PC-3 (cell line): ENCODE data around the gene PRORP. TPM values are rescaled to one million over a fixed set of nuclear protein-coding genes. Genes with fewer than 3 reads are reported as not detected.

Experiments used
- ATAC-seq: fragments of 200-7000 bp; cut with Tn5 transposase; 2 replicates; pipeline ENCODE4 v1.9.1; 2020; ENCODE audit warnings: mild to moderate bottlenecking, moderate library complexity
- BruUV-seq: library from RNA; stranded (reverse); fragments of 400-500 nt; replicated peaks from 2 replicates; lab custom pipeline; 2021; lab: Mats Ljungman, UMichigan
- CTCF ChIA-PET: fragments of 300-600 bp; sonication (Branson Sonifier 250); formaldehyde crosslinking; loops from one replicate; lab custom pipeline; 2022; ENCODE audit warnings: antibody characterized with exemption; lab: Charles Lee
- POLR2A ChIA-PET: fragments of 300-600 bp; sonication (Branson Sonifier 250); formaldehyde crosslinking; loops from one replicate; lab custom pipeline; 2022; ENCODE audit warnings: antibody characterized with exemption; ENCODE audit not compliant: unreplicated experiment; lab: Charles Lee
- DNase-seq: peaks from one replicate; pipeline ENCODE4 v3.0.0-alpha.2; 2015
- H2AFZ ChIP-seq: fragments of 300-600 bp; sonication (generic); 2 replicates; pipeline ENCODE4 v1.6.0; 2016; ENCODE audit warnings: antibody characterized with exemption, low read length
- H3F3A ChIP-seq: fragments of 300-600 bp; sonication (generic); one replicate; pipeline ENCODE4 v1.6.0; 2017; ENCODE audit warnings: antibody characterized with exemption, low read length, control low read depth, mild to moderate bottlenecking; ENCODE audit not compliant: unreplicated experiment
- H3K27ac ChIP-seq: fragments of 300-600 bp; sonication (generic); 2 replicates; pipeline ENCODE4 v1.5.1; 2016; ENCODE audit warnings: mild to moderate bottlenecking, low read length
- H3K27me3 ChIP-seq: fragments of 300-600 bp; sonication (generic); 2 replicates; pipeline ENCODE4 v1.6.1; 2016; ENCODE audit warnings: low read length, mixed read lengths
- H3K36me3 ChIP-seq: fragments of 300-600 bp; sonication (generic); 2 replicates; pipeline ENCODE4 v1.6.1; 2016; ENCODE audit warnings: low read depth, mixed run types, low read length, mixed read lengths
- H3K4me1 ChIP-seq: fragments of 300-600 bp; sonication (generic); 2 replicates; pipeline ENCODE4 v1.5.1; 2016; ENCODE audit warnings: low read length; ENCODE audit not compliant: insufficient read depth
- H3K4me2 ChIP-seq: fragments of 300-600 bp; sonication (generic); 2 replicates; pipeline ENCODE4 v1.6.0; 2016; ENCODE audit warnings: low read length
- H3K4me3 ChIP-seq: fragments of 300-600 bp; sonication (generic); 2 replicates; pipeline ENCODE4 v1.5.1; 2016; ENCODE audit warnings: mild to moderate bottlenecking, low read length, mixed read lengths
- H3K79me2 ChIP-seq: fragments of 300-600 bp; sonication (generic); 2 replicates; pipeline ENCODE4 v1.6.1; 2017; ENCODE audit warnings: low read length, mixed read lengths
- H3K9ac ChIP-seq: fragments of 300-600 bp; sonication (generic); 2 replicates; pipeline ENCODE4 v1.6.0; 2016; ENCODE audit warnings: mild to moderate bottlenecking, low read length
- H3K9me2 ChIP-seq: fragments of 300-600 bp; sonication (generic); replicated peaks from 2 replicates; pipeline ENCODE4 v1.6.1; 2016; ENCODE audit warnings: mixed run types, low read length, mixed read lengths
- H3K9me3 ChIP-seq: fragments of 300-600 bp; sonication (generic); 2 replicates; pipeline ENCODE4 v1.6.1; 2016; ENCODE audit warnings: low read length, mixed read lengths
- H4K20me1 ChIP-seq: fragments of 300-600 bp; sonication (generic); 2 replicates; pipeline ENCODE4 v1.6.1; 2016; ENCODE audit warnings: low read length, mixed read lengths
- CTCF ChIP-seq: fragments of 300-600 bp; sonication (generic); conservative IDR thresholded peaks from 2 replicates; pipeline ENCODE4 v1.5.1; 2017; ENCODE audit warnings: antibody characterized with exemption, low read depth, mild to moderate bottlenecking, low read length
- EZH2 ChIP-seq: fragments of 300-600 bp; sonication (generic); IDR thresholded peaks from one replicate; pipeline ENCODE4 v1.6.1; 2017; ENCODE audit warnings: antibody characterized with exemption, mild to moderate bottlenecking, low read length; ENCODE audit not compliant: unreplicated experiment
- EZH2phosphoT487 ChIP-seq: fragments of 300-600 bp; sonication (generic); IDR thresholded peaks from 2 replicates; pipeline ENCODE4 v1.6.1; 2018; ENCODE audit warnings: mild to moderate bottlenecking, antibody characterized with exemption, low read length, borderline replicate concordance
- intact Hi-C: fragments of 100-400 bp; cut with micrococcal nuclease; formaldehyde crosslinking; loops from 2 replicates; pipeline ENCODE4 v1.9.0; 2023
- total RNA-seq: library from RNA; depleted of rRNA; stranded (reverse); fragments of >200 nt; gene quantifications from 2 replicates; pipeline ENCODE4 v1.2.3, GENCODE V29; 2014

Gene PRORP
- total RNA-seq, 1 experiment from 2014 or later, result 25.3 TPM

- Histone ChIP-seq H3F3A (no peaks in the 10 kb centered on the region), H3K27me3 (no peaks in the 10 kb centered on the region), H2AFZ (peak overlapping the region; percentile 97), H3K9me3 (no peaks in the 10 kb centered on the region), H3K79me2 (peaks cover 34% of the 10 kb centered on the region), H3K9ac (peak overlapping the region; percentile 89), H3K36me3 (no peaks in the 10 kb centered on the region), H3K27ac (peak overlapping the region; percentile 92), H3K4me1 (peaks cover 13% of the 10 kb centered on the region), H4K20me1 (no peaks in the 10 kb centered on the region), H3K9me2 (no peaks in the 10 kb centered on the region), H3K4me2 (peak overlapping the region; percentile 88), H3K4me3 (peak overlapping the region; percentile 83)
- intact Hi-C loops, result no loop called here
- TF ChIP-seq EZH2phosphoT487, result no peak
- TF ChIP-seq EZH2, result no peak
- TF ChIP-seq CTCF, result no peak
- POLR2A ChIA-PET, result interaction anchor here (0.5 to 1.4 kb wide), 8 partner anchors 20 to 697 kb away, joined by 3 to 41 read pairs (median 4); partner anchors contain the start of genes FAM177A1 and PSMA6
- TSS peak; percentile 73 for BruUV-seq
- DNase-seq (no peak), ATAC-seq (no peak)
- CTCF ChIA-PET, result interaction anchor here (0.5 to 0.6 kb wide), 2 partner anchors 65 to 140 kb away, joined by 3 to 5 read pairs; no protein-coding TSS in a partner anchor
Observed at GRCh38 chr14:35121026-35121886, 1.1 kb upstream of the PRORP start.

GRCh38 chr14:35122696-35123387 is 490 bp downstream of the PRORP start:
- H3K79me2 ChIP-seq, result peaks cover 37% of the 10 kb centered on the region
- BruUV-seq, result no TSS peak
- CTCF ChIA-PET, result interaction anchor here (0.5 kb wide), 1 partner anchor 172 kb away, joined by 11 read pairs; no protein-coding TSS in a partner anchor

More at GRCh38 chr14:35122696-35123387, 490 bp downstream of the PRORP start:
- no peaks in the 10 kb centered on the region for H3K27me3 ChIP-seq
- H3K36me3 ChIP-seq, result no peaks in the 10 kb centered on the region
- no peaks in the 10 kb centered on the region for H3F3A ChIP-seq
- peak overlapping the region; percentile 88 for H3K4me2 ChIP-seq
- H3K9me3 ChIP-seq, result no peaks in the 10 kb centered on the region
- intact Hi-C loops, result loop anchor here (1.0 to 2.0 kb wide), 2 partner anchors 77 to 140 kb away; partner anchors contain the start of genes FAM177A1 and SRP54
- H3K4me1 ChIP-seq, result peaks cover 13% of the 10 kb centered on the region
- peak overlapping the region; percentile 92 for H3K27ac ChIP-seq
- peak overlapping the region; percentile 97 for H2AFZ ChIP-seq
- no peaks in the 10 kb centered on the region for H3K9me2 ChIP-seq
- ATAC-seq (peak; percentile 17), DNase-seq (peak; percentile 41)
- POLR2A ChIA-PET, result interaction anchor here (0.5 to 1.4 kb wide), 6 partner anchors 9 to 140 kb away, joined by 3 to 5 read pairs (median 3); partner anchors contain the start of genes FAM177A1 and SRP54
- H3K4me3 ChIP-seq, result peak overlapping the region; percentile 83
- H3K9ac ChIP-seq, result peak overlapping the region; percentile 89
- TF ChIP-seq EZH2phosphoT487 (no peak), CTCF (no peak), EZH2 (no peak)
- H4K20me1 ChIP-seq, result no peaks in the 10 kb centered on the region
